ENCODE measurements around the gene ITPR2.
A peak's percentile ranks its signal among the peaks of the same experiment; 100 is the strongest.
"Not testable (repeated sequence)": the region's sequence is repeated elsewhere in the genome, so short reads cannot be mapped to it uniquely, and the experiment has no call there.

The ITPR2 gene

DNA sequence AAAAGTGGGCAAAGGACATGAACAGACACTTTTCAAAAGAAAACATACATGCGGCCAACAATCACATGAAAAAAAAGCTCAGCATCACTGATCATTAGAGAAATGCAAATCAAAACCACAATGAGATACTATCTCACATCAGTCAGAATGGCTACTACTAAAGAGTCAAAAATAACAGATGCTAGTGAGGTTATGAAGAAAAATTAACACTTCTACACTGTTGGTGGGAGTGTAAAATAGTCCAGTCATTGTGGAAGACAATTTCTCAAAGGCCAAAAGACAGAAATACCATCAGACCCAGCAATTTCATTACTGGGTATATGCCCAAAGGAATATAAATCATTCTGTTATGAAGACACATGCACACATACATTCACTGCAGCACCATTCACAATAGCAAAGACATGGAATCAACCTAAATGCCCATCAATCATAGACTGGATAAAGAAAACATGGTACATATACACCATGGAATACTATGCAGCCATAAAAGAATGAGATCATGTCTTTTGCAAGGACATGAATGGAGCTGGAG, 103.8 kb downstream of the ITPR2 start:
- not testable (repeated sequence) for DNase-seq

DNA sequence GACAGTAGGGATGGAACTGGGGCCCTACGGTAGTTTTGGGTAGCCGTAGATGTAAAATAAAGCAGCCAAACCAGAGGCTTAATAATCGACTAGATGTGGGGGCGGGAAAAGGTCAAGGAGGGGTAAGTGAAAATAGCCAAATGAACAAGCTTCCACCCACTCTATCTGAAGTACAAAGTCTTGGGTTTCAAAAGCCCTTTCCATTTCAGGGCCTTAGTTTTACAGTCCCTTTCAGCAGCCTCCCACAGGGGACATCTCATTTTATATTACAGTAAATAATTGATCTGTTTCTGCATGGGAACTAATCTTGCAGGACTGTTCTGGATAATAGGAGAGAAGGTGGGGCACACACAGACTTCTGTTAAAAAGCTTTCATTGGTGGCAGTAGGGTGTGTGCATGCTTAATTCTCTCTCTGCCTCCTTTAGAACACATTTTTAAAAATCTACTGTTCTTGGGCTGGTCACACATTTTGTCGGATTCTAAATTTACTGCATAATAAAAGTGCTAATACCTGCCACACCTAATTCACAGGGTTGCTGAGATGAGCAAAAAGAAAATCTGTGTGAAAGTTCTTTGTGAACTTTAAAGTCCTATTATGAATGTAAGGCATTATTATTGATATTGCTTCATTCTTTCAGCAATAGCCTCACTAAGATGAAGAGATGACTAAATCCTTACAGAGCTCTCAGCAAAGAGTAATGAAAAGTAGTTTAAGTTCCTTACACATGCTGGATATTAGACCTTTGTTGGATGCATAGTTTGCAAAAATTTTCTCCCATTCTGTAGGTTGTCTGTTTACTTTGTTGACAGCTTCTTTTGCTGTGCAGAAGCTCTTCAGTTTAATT, 104.6 kb downstream of the ITPR2 start:
- DNase-seq, result peak in 1 of 2 donors; percentile 38

DNA sequence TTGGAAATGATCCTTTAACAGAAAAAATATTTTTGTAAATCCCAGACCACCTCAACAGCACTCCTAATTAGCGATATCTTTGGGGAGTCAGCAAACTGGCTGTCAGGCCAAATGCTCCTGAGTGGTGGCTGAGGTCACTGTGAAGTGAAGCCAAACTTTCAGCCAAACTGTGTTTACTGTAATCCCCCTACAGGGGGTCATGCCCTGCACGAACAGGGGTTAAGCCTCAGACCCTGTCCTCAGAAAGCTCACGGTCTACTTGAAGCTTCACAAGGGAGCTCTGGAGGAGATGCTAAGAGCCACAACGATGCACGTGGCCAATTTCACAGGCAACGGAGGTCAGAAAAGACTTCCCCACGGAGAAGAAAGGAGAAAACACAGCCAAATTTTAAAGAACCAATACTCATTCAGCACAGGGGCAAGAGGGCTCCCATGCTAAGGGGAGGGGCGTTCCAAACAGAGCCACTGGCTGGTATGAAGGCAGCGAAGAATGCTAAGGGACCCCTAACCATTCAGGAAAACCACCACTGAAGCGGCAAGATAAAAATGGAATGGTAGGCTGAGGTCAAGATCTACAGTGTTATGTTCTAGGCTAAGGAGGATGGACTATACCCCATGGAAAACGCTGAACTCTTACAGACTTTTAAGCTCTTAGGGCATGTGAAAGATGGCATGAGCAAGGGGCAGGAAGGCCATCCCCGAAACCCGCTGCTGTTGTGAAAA, 105.4 kb downstream of the ITPR2 start:
- DNase-seq, result no peak

DNA sequence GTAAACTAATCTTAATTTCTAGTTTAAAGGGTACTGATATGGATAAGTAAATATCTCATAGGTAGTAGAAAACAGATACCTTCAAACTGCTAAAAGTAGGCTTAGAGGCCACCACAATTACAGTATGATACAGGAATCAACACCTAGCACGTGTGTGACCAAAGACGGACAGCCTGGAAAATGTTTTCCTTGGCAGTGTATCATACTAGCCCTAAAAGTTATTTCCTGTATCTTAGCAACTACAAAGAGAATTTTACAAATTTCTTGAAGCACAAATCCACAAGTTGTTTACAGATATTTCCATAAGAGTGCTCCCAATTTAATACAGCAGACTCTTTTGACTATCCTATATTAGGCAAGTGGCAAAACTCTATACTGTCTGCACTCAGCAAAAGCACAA, 106.0 kb downstream of the ITPR2 start:
- DNase-seq, result no peak

DNA sequence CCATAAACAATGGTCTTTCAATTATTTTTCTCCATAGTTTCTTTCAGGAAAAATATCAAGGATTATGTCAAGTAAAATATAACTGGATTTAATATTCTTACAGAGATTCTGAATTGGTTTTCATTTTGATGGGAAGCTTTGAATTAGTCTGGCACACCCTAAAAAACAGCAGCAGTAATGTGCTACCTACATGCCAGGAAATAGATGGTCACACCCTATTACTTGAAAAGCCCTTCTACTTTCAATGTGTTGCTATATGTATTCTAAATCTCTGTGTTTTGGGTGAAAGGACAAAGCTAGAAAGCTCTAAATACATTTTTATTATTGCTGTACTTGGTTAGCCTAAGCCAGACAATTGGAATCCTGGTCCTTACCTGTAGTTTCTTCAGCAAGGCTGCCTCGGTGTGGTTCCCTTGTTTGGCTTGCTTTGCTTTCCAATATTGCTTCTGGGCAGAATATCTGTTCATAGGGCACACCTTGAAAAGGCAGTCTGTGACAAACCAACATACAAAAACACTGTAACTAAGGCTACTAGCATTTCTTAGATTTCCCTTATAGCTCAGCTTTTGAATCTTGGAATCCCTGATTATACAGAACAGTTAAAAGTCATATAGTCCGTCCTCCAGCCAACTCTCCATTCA, 107.6 kb downstream of the ITPR2 start:
- DNase-seq, result no peak

DNA sequence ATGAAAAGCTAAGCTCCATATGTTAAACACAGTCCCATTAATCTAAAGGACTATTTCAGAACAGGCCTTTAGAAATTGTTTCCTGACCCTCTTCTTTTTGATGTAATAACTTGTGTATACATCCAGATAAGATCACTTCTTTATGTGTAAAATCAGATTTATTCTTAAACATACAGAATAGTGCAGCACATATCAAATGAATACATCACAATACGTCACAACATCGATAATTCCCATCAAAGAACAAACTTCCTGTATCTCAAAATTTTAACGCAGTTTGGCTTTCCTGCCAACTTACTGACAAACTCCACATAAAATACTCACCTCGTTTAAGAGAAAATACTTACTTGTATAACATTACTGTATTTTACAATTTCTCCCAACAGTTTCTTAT, 108.7 kb downstream of the ITPR2 start:
- no peak for DNase-seq

DNA sequence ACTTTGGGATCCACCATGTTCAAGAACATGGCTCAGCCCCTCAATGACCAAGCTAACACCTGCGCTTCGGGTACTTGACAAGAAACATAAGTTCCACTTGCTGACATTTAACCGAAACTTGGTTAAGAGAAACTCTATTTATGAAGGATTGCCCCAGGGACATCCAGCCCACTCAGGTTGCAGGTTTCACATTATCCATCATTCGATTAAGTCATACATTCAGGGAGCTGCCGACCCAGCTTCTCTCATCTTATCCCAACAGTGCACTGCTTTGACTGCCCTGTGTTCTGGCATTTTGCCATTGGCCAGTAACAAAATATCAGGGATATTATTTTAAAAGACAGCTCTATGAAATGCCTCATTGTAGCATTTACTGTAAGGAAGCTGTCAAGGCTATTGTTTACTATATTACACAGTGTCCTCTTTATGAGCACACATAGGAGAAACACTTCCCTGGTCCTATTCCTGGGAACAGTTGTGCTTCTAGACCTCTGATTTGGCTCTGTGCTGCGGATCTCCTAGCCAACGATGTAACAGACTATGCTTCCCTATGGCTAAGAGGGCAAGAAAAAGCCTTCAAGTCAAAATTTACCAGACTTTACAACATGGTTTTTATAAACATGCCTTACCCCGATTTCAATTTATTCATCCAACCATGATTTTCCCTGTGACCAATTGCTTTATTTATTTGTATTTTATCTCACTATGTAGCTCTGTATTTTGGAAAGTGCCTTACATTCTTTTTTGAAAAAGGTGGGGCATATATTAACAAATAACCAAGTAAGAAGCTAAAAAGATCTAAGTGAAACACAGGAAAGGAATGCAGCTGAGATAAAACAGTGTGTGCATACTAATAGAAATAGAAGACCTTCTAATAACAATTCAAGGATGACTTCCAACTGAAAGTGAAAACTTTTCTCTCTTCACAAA, 109.3 kb downstream of the ITPR2 start:
- no peak for DNase-seq

DNA sequence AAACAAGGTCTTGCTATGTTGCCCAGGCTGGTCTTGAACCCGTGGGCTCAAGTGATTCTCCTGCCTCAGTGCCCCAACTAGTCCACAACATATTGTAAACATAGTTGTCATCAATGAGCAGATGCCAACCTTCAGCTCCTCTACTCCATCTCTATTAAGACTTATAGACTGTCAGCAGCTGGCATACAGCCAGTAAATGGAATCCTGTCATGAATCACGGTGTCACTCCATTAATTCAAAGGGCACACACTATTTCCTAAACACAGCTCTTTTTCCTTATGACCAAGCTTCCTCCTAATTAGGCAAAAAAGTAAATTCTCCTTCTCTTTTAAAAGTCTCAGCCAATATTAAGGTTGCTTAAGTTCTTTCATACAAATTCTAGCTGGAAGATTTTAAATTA, 111.2 kb downstream of the ITPR2 start:
- DNase-seq, result peak; percentile 46 to 55

DNA sequence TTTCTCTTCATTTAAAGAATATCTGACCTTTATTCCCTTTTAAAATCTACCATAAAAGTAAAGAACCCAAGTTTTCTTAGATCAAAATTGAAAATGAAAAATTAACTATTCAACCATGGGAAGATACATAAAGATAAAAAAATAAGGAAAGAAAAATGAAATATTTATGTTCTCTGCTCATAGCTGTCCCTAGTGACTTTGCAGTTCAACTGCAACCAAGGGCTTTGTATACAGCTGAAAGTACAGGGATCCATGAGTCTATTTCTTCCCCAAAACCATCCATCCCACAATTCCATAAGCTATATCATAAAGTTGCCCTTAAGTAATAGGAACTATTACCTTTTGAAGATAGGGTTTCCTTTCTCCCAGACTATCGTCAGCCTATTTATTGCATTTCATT, 113.1 kb downstream of the ITPR2 start:
- no peak for DNase-seq

DNA sequence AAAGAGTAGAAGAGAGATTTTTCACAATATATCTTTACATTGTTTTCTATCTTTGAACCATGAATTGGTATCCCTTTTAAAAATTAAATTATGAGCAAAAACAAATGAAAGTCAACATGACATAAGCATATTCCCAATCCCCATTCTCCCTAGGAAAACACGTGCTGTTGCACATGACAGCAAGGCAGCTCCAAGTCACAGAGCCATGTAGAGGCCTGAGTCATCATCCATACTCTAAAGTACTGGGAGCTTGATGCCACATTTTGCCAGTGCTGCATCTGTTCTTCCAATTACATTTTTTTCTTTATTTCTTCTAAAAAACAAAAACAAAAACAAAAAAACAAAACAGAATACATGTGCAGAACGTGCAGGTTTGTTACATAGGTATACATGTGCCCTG, 115.2 kb downstream of the ITPR2 start:
- no peak for DNase-seq

DNA sequence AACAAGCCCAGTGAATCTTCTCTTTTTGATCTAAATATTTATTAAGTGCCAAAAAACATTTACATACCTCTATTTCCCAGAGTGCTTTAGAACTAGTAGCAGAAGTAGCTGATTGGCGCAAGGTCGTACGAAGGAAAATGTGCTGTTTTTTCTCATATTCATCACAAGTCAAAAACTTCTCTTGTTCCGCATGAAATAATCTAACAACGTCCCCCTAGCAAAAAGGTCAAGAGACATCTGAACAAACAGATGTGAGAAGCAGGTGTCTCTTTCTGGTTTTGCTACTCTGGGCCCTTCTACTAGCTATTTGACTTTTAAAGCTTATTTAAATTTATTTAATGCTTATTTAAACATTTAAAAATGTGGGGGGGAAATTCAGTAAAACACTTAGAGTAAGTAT, 117.8 kb downstream of the ITPR2 start:
- DNase-seq, result no peak

DNA sequence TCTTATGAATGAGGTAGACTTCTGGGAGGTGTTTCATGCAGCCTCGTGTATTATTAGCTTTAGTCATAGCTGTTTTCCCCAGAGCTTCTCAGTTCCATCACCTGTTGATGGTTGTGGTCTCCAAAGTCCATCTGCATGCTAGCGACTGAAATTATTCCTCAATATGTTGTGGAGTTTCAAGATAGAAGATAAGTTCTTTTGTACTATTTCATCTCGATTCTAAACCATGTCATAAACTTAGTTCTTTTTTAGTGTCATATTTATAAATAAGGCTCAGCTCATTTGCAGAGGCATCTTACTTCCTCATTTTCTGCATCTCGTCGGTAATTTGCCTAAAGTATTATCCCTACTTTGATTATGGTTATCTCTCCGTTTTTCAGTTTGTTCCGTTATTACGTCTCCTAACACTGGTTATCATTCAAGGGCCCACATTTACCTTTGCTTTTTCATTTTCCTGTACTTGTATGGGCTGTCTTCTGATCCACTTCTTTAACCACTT, 119.1 kb downstream of the ITPR2 start:
- no peak for DNase-seq

DNA sequence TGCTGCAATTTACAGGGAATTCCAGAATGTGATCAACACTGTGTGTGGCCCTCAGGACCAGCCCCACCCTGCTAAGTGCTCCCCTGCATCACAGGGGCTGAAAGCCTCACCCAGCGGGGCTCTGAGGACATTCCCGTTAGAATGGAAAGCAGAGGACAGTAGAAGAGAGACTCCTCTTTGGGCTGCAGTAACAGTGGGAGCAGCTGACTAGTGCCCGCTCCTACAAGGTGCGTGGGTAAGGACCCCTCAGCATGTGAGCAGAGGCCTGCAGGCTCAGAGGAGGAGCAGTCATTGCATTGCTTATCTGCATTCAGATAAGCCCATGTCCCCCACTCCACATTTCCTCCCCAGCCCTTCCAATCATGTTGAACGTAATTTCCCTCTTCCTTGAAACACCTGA, 120.1 kb downstream of the ITPR2 start:
- DNase-seq, result peak in 1 of 2 donors; percentile 18

DNA sequence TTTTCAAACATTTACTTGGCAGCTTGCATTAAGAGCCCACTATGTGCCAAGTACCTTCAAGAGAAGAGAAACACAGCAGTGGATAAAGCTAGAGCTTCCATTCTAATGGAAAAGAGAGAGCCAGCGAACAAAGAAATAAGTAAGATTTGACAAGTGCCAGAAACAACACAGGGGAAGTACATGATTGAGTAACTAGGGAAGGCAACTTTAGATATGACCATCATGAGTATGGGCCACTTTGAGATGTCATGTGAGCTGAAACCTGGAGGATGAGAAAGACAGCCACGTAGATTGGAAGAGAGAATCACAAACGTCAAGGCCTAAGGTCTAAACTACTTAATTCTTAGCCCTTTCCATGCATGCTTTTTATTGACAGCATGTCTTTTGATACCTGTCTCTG, 121.4 kb downstream of the ITPR2 start:
- peak; percentile 68 to 78 for DNase-seq

DNA sequence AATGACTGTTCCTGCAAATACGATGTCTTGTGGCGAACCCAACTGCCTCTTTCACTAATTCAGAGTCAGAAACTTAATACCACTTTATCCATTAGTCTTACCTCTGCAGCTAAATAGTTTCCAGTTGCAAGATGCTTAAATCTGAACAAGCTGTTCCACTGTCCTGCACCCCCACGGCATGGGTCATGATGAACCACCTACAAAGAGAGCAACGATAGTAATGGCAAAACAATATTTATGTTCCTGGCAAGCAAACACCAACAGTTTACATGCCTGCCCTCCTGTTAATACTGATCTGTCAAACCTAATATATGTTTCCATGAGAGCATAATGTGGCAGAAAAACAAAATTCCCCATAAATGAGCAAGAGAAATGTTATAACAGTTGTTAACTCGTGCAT, 121.9 kb downstream of the ITPR2 start:
- no peak for DNase-seq

DNA sequence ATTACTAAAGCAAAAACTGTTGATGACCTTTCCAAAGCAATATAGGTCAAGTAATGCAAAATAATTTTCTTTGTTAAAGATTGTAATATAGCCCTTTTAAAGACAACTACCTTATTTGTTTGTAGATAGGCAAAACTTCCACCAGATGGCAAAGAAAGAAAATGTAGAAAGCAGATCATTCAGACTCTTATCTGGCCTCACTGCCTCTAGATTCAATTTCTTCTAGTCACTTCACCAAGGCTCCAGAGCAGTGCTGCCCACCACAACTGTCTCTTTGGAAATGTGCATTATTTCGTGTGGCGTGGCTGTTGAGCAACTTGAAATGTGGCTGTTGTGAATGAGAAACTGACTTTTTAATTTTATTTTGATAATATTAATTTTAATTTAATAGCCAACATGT, 127.1 kb downstream of the ITPR2 start:
- no peak for DNase-seq

DNA sequence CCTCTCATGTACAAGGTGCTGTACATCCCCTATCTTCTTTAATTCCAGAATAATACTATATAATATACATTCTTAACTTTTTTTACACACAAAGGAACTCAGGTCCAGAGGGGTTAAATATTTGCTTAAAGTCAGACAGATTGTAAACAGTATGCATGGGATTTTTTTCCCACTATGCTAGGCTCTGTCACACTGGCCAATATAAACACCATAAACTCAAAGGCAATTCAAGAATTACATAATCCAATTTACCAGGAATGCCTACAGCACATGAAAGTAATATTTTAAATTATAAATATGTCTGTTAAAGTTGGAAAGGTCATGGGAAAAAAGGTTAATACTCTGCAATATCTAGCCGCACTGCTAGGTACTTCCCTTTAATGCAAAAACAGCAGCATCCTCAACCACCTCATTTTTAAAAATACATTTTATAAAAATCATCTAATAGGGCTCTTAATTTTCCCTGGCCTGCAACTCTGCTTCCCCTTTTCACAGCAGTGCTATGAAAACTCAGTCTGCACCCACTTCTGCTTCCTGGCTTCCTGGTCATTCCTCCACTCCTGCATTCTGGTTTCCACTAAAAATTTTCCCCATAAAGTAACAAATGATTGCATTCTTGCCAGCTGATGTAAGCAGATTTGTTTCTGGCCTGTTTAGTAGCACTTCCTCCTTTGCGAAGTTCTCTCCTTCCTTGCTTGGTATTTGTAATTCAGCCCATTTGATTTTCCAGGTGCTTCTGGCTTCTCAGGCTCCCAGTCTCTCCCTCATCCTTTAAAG, 128.1 kb downstream of the ITPR2 start:
- peak; percentile 66 to 81 for DNase-seq

DNA sequence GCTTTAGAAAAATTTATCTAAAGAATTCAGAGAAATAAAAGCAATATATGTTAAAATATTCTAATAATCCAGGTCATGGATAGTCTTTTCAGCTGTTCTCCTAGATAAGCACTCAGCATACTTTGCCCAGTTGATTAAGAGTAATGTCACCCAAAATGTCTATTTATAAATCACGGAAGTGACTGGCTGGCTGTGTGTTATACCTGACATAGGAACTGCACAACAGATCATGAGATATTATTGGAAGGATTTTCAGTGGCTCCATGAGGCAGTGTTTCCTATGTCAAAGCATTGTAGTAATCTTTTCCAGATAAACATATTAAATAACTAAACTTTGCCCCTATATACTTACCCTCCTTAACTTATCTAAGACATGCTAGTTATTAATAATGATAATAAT, 128.8 kb downstream of the ITPR2 start:
- no peak for DNase-seq

DNA sequence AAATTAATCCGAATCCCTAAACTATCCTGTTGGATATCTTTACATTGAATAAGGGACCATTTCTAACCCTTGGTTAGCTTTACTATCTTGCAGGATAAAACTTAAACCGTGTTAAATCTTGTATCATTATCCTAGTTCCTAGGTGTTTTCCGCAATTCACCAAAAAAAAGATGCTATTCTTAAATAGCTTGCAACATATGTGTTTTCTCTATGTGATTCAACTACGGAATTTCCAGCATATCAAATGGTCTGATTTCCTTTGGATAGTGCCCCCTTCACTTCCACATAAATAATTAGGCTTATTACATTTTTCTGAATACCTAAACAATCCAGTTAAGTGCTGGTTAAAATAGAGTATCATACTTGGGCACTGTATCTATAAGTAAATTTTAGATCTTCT, 130.3 kb downstream of the ITPR2 start:
- peak; percentile 67 to 79 for DNase-seq

DNA sequence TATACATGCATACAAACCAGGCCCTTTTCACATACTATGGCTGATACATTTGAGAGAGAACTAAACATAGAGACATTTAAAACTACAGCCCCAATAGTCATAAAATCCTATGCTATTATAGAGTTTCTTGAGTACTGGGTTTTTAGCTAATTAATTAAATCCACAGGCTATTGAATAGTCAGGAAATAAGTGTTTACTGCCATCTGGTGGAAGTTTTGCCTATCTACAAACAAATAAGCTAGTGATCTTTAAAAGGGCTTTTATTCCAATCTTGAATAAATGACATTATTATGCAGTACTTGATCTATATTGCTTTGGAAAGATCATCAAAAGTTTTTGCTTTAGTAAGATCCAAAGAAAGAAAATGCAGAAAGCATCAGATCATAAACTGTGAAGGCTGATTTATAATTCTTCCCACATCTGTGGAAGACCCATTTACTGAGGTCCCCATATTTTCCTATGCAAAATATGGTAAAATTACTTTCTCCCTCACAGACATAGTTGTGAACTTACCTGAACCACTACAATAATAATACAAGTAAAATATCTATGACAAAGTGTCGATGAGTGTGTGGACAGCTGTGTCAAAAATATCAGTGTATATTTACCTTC, 131.3 kb downstream of the ITPR2 start:
- peak in 1 of 2 donors; percentile 54 for DNase-seq

DNA sequence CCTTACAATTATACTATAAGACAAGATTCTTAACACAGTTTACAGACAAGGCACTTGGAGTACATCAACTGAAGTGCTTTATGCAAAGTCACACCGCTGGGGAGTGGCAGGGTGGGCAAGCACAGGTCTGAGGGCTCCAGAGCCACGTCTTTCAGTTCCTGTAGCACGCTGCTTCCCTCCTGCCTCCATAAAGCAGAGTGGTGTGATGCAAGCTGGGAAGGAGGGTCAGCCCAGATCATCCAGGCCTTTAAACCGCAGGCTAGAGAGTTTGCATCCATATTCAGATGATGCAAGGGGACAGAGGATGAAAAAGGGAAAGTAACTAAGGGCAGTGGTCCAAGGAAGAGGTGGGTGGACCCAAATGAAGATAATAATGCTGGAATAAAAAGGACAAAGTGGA, 132.6 kb downstream of the ITPR2 start:
- no peak for DNase-seq
